NCI-H1092 treated with DMSO at 0.1 percent for 48 hours (cell line): Measurements from ENCODE around the gene TNKS1BP1.
"Not testable (repeated sequence)": the region's sequence is repeated elsewhere in the genome, so short reads cannot be mapped to it uniquely, and the experiment has no call there.

Experiments
- DNase-seq: peaks from one replicate; lab custom pipeline; 2025; lab: John Stamatoyannopoulos, UW

Gene TNKS1BP1

GRCh38 chr11:57354699-57355098 lies 29.9 kb upstream of the TNKS1BP1 start:
- no peak for DNase-seq

- no peak for DNase-seq
These were observed 29.1 kb upstream of the TNKS1BP1 start for GRCh38 chr11:57353852-57354251.

DNA sequence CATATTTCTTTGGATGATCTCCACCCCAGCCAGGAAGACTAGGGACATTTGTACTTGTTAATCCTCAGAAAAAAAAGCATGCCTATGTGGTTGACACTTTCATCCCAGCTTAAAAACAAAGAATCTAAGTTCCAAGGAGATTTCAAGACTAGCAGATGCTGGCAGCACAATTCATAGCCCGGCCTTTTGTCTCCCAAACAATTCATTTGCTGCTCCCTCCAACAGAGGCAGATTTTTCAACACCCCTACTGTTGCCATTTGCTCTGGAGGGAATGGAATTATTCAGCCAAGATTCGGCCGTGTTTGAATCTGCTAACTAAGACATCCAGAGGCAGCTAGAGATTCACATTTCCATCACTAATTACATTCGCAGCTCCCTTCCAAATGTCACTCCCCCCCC lies 28.7 kb upstream of the TNKS1BP1 start:
- DNase-seq = no peak

DNA sequence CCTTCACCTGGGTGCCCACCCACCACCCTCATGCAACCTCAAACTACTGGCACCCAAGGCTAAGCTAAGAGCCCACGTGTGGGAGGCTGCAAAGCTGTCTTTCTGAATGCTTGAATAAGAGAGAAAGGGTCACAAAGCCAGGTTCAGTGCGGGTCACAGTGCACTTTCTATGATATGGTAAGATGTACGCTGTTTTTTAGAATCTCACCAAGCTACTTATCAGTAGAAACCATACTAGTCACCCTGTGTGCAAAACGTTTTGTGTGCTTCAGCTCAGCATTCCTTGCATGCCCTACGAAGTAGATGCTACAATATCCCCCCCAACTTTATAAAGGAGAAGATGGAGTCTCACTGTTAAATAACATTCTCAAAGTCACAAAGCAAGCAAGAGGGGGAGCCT lies 28.3 kb upstream of the TNKS1BP1 start:
- no peak for DNase-seq

GRCh38 chr11:57349491-57350274 lies 24.9 kb upstream of the TNKS1BP1 start:
- DNase-seq = peak; percentile 25

DNA sequence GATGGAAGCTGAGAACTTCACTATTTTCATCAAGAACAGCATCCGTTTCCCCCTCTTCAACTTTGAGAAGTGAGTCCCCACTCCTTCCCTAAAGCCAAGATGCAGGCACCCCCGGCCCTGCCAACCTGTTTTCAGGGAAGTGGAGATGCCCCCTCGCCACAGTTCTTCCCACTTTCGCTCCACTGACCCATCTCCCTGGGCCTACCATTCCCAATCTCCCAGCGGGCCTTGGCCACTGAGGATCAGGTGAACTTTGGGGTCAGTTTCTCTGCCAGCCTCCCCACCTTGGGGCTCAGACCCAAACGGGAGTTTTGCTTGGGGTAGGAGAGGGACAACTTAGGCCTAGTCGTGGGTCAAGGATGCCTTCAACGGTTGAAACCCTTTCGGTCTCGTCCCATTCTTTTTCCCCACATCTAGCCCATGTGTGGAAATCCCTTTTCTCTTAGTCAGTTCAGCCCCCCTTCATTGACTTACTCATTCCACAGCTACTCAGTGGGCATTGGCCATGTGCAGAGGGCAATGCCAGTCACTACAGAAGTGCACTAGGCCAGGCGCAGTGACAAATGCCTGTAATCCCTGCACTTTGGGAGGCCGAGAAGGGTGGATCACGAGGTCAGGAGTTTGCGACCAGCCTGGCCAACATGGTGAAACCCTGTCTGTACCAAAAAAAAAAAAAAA lies 24.0 kb upstream of the TNKS1BP1 start:
- DNase-seq = no peak

DNA sequence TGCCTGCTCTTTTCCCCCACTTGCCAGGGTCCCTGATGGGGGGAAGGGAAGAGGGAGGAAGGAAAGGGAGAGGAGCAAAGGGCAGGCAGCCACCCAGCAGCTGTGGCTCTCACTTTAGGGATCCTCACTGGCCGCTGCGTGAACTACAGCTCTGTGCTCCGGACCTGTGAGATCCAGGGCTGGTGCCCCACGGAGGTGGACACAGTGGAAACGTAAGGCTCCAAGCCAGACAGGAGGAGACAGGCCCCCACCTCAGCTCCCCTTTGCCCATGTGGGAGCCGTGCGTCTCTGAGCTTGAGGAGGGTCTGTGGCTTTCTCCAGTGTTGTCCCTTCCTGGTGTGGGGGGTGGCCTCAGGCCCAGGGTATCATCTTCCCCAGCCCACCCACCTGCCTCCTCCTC lies 23.3 kb upstream of the TNKS1BP1 start:
- DNase-seq = no peak

DNA sequence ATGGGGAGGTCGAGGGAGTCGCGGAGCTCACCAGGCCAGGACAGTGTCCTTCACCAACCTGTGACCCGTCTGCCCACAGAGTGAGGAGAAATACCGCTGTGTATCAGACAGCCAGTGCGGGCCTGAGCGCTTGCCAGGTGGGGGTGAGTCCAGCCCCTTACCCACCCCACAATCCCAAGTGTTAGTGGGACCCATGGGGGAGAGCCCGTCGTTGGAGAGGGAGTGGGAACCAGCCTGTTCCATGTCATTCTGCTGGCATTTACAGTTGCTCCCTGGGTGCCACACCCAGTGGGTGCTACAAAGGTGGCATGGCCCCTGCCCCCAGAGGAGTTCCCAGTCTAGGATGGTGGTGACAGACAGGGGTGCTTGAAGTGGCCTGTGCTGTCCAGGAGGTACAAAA lies 22.6 kb upstream of the TNKS1BP1 start:
- DNase-seq = no peak

- peak; percentile 74 for DNase-seq
These were observed 20.9 kb upstream of the TNKS1BP1 start for GRCh38 chr11:57345555-57346211.

GRCh38 chr11:57344826-57345225 lies 20.1 kb upstream of the TNKS1BP1 start:
- DNase-seq = no peak

DNA sequence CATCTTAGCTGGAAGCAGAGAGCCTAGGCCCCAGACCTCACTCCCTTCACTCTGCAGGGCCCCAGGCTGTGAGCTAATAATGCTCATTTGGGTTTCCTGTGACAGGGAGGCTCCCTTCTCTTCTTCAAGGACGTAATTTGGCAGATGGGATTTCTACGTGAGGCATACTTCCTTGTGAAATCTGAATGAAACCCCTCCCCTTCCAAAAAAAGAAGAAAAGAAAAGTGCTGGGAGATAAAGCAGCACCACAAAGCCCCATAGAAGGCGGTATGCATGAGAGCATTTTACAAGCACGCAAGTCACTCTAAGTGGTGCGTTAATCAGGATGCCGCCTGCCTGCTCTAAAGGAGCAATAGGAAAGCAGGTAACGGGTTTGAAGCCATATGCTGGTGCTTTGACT lies 19.1 kb upstream of the TNKS1BP1 start:
- DNase-seq = no peak

- DNase-seq = no peak
These were observed 17.9 kb upstream of the TNKS1BP1 start for GRCh38 chr11:57342702-57343101.

GRCh38 chr11:57341250-57341808 lies 16.6 kb upstream of the TNKS1BP1 start:
- no peak for DNase-seq

GRCh38 chr11:57340039-57340615 lies 15.4 kb upstream of the TNKS1BP1 start:
- no peak for DNase-seq

DNA sequence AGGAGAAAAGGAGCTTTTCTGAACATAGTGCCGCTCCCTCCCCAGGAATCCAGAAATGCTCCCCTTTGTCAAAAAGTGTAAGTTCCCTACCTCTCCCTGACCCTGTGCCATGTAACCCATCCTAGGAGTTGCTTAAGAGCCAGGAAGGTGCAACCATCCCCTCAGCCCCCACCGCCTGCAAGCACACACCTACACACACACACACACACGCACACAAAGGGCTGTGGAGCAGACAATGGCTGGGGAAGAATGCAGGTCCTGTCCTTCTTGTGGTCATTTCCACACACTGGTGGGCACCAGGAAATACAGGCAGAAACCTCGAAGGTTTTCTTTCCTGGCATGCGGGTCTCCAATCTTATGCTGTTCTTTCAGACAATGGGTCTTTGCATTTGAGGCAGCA lies 14.6 kb upstream of the TNKS1BP1 start:
- no peak for DNase-seq

DNA sequence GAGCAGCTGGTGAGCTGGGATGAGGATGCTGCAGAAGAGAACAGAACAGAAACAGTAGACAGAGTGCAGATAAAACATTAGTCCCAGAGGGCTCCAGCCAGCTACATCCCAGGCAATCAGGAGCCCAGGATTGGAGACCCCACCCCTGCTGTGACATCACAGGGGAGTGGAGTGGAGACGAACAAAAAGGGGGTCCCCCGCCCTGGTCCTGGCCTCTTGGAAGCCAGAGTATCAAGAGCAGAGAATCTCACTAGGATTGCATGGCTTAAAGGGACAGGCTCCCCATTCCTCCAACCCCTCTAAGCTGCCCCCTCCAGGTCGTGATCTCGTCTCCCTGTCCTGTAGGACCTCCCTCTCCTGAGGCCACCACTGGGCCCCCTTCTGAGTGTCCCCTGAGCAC lies 13.4 kb upstream of the TNKS1BP1 start, which contains the start of gene P2RX3:
TSS of gene P2RX3 (plus strand) at position 211 of the 400 bp plus-strand sequence. CDS start 199 bp downstream, outside the sequence.
- DNase-seq = peak; percentile 56

- not testable (repeated sequence) for DNase-seq
These were observed 12.1 kb upstream of the TNKS1BP1 start for GRCh38 chr11:57336856-57337255.

DNA sequence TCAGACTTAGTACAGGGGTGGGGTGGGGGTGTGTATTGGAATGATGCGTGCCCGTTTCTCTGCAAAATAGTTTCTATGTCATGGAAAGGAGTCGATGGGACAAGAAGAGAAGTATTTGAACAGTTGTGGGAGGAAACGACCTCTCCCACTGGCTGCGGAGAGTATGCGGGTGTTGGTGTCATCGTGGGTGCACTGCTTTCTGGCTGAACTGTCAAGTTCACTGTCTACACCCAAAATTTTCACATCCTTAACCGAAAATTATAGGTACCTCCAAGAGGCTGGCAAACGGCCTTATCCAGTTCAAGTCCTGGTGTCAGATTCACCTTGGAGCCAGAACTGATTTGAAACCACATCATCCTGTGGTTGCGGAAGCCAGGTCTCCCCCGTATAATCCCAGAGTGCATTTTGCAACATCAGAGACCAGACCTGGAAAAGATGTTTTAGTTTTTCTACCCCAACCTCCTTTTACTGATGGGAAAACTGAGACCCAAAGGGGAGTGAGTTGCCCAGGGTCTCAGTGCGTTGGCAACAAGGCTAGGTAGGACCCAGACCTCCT lies 11.4 kb upstream of the TNKS1BP1 start:
- no peak for DNase-seq

DNA sequence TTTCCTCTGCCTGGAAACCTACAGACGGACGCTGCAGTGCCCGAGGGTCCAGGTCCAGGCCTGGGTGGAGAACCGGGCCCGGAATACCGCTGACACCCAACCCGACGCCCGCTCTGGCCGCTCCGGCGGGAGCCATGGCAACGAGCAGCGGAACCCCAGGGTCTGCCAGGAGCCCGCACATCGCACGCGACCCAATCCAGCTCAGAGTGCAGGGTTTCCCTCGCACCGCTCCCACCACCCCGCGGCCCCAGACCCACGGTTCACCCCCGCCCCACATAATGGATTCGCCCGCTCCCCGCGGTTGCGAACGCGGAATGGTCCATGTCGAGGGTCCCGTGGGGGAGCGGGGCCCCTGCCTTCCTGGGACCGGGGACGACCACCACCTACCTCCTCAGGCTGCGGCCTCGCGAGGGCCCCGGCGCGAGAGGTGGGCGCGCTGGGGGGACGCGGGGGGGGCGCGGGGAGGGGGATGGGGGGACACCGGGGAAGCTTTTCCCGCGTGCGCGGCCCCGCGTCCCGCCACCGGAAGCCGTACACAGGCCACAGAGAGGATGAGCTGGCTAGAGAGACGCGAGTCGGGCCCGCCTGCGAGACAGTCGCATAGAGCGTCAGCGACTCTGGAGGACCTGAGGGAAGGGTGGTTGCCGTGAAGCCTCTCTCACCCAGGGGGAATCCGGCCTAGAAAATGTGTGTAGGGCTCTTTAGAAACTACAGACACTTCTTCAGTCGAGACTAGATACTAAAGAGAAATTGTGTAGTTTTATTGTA lies 10.8 kb upstream of the TNKS1BP1 start, which contains the start of gene SSRP1:
TSS of gene SSRP1 (minus strand) at position 550 of the 768 bp plus-strand sequence. CDS start 771 bp downstream, outside the sequence.
- DNase-seq = peak; percentile 94

GRCh38 chr11:57335023-57335342 lies 10.2 kb upstream of the TNKS1BP1 start:
- no peak for DNase-seq
